Astrocyte (in vitro differentiated cells and primary cell): Measurements from ENCODE around the gene SOCS6. TPM values are rescaled to one million over a fixed set of nuclear protein-coding genes. Genes with fewer than 3 reads are reported as not detected.
A peak's percentile ranks its signal among the peaks of the same experiment; 100 is the strongest.

Source experiments
- DNase-seq: peaks from one replicate; pipeline ENCODE4 v3.0.0-alpha.2; 2010; ENCODE audit warnings: low read depth
- FAIRE-seq: peaks from 2 replicates; lab custom pipeline; 2011; peaks lifted over from hg19 to GRCh38; lab: Jason Lieb, UNC
- H2AFZ ChIP-seq: 2 replicates; pipeline ENCODE4 v1.6.0; 2012; ENCODE audit warnings: low read depth, low read length, inconsistent platforms
- H3K27ac ChIP-seq: 2 replicates; pipeline ENCODE4 v1.5.1; 2011; ENCODE audit warnings: low read depth, low read length, inconsistent platforms
- H3K27me3 ChIP-seq: 2 replicates; pipeline ENCODE4 v1.6.0; 2011; ENCODE audit warnings: low read length, inconsistent platforms; ENCODE audit not compliant: insufficient read depth
- H3K36me3 ChIP-seq: 2 replicates; pipeline ENCODE4 v1.5.1; 2011; ENCODE audit warnings: low read length, inconsistent platforms; ENCODE audit not compliant: insufficient read depth
- H3K4me1 ChIP-seq: 2 replicates; pipeline ENCODE4 v1.5.1; 2011; ENCODE audit warnings: low read length, inconsistent platforms; ENCODE audit not compliant: insufficient read depth
- H3K4me2 ChIP-seq: 2 replicates; pipeline ENCODE4 v1.6.0; 2012; ENCODE audit warnings: low read length, inconsistent platforms
- H3K4me3 ChIP-seq: 2 replicates; pipeline ENCODE4 v1.5.1; 2011; ENCODE audit warnings: low read depth, mild to moderate bottlenecking, low read length, inconsistent platforms; ENCODE audit not compliant: insufficient read depth
- H3K79me2 ChIP-seq: 2 replicates; pipeline ENCODE4 v1.6.0; 2012; ENCODE audit warnings: mild to moderate bottlenecking, low read length, inconsistent platforms; ENCODE audit not compliant: insufficient read depth
- H3K9ac ChIP-seq: 2 replicates; pipeline ENCODE4 v1.6.0; 2012; ENCODE audit warnings: mild to moderate bottlenecking, low read length, inconsistent platforms
- H3K9me3 ChIP-seq: 2 replicates; pipeline ENCODE4 v1.5.1; 2012; ENCODE audit warnings: low read depth, mild to moderate bottlenecking, low read length, inconsistent platforms; ENCODE audit not compliant: insufficient read depth
- H4K20me1 ChIP-seq: 2 replicates; pipeline ENCODE4 v1.6.0; 2012; ENCODE audit warnings: low read length, inconsistent platforms; ENCODE audit not compliant: insufficient read depth
- H3K27ac Mint-ChIP-seq: one replicate; pipeline ENCODE4 v1.8.0; 2021; ENCODE audit warnings: mild to moderate bottlenecking, mixed read lengths; ENCODE audit not compliant: unreplicated experiment
- H3K27me3 Mint-ChIP-seq: one replicate; pipeline ENCODE4 v1.8.0; 2021; ENCODE audit warnings: low read depth, mixed read lengths; ENCODE audit not compliant: unreplicated experiment
- H3K36me3 Mint-ChIP-seq: one replicate; pipeline ENCODE4 v1.8.0; 2021; ENCODE audit warnings: low read depth, mixed read lengths; ENCODE audit not compliant: unreplicated experiment
- H3K4me1 Mint-ChIP-seq: one replicate; pipeline ENCODE4 v1.8.0; 2021; ENCODE audit warnings: low read depth, mixed read lengths; ENCODE audit not compliant: unreplicated experiment
- H3K4me3 Mint-ChIP-seq: one replicate; pipeline ENCODE4 v1.8.0; 2021; ENCODE audit warnings: mild to moderate bottlenecking, moderate library complexity, mixed read lengths; ENCODE audit not compliant: unreplicated experiment
- H3K9me3 Mint-ChIP-seq: one replicate; pipeline ENCODE4 v1.8.0; 2021; ENCODE audit warnings: mild to moderate bottlenecking, mixed read lengths; ENCODE audit not compliant: unreplicated experiment
- CTCF ChIP-seq: IDR thresholded peaks from 2 replicates; pipeline ENCODE4 v1.5.1; 2011; ENCODE audit warnings: low read depth, mild to moderate bottlenecking, inconsistent platforms, low read length, moderate library complexity; ENCODE audit not compliant: insufficient read depth
- EZH2 ChIP-seq: IDR thresholded peaks from 2 replicates; pipeline ENCODE4 v1.6.1; 2012; ENCODE audit warnings: mild to moderate bottlenecking, low read length, inconsistent platforms; ENCODE audit not compliant: insufficient read depth
- total RNA-seq: library from RNA; stranded (reverse); gene quantifications from 2 replicates; pipeline ENCODE4 v1.2.1, GENCODE V29; 2021

Gene SOCS6
- total RNA-seq, 1 donor from 2014 or later: 24.1 TPM

GRCh38 chr18:70362258-70362657, 73.4 kb downstream of the SOCS6 start:
- H3K27ac Mint-ChIP-seq: no peak overlapping the region
- no peak overlapping the region for H3K4me3 ChIP-seq
- no peak for DNase-seq

GRCh38 chr18:70363861-70364260, 75.0 kb downstream of the SOCS6 start:
- H3K27ac Mint-ChIP-seq: no peak overlapping the region
- H3K9ac ChIP-seq: no peak overlapping the region

More at GRCh38 chr18:70362258-70362657, 73.4 kb downstream of the SOCS6 start:
- Histone ChIP-seq H3K4me1 (peaks cover 32% of the 10 kb centered on the region), H3K36me3 (no peaks in the 10 kb centered on the region), H3K27ac (no peak overlapping the region), H3K27me3 (no peaks in the 10 kb centered on the region), H3K4me2 (no peak overlapping the region), H4K20me1 (no peaks in the 10 kb centered on the region), H2AFZ (no peak overlapping the region), H3K79me2 (no peaks in the 10 kb centered on the region), H3K9ac (no peak overlapping the region), H3K9me3 (no peaks in the 10 kb centered on the region)
- H3K27me3 Mint-ChIP-seq: no peaks in the 10 kb centered on the region
- TF ChIP-seq CTCF (no peak), EZH2 (no peak)
- peaks cover 2% of the 10 kb centered on the region for H3K36me3 Mint-ChIP-seq
- H3K9me3 Mint-ChIP-seq: no peaks in the 10 kb centered on the region
- no peak for FAIRE-seq
- H3K4me3 Mint-ChIP-seq: no peak overlapping the region
- H3K4me1 Mint-ChIP-seq: peaks cover 22% of the 10 kb centered on the region

More at GRCh38 chr18:70363861-70364260, 75.0 kb downstream of the SOCS6 start:
- H3K4me3 Mint-ChIP-seq: no peak overlapping the region
- TF ChIP-seq CTCF (no peak), EZH2 (no peak)
- Histone ChIP-seq H3K4me1 (peaks cover 19% of the 10 kb centered on the region), H3K4me3 (no peak overlapping the region), H3K79me2 (no peaks in the 10 kb centered on the region), H3K36me3 (no peaks in the 10 kb centered on the region), H3K27ac (no peak overlapping the region), H2AFZ (no peak overlapping the region), H4K20me1 (no peaks in the 10 kb centered on the region), H3K9me3 (no peaks in the 10 kb centered on the region), H3K4me2 (no peak overlapping the region), H3K27me3 (no peaks in the 10 kb centered on the region)
- peaks cover 15% of the 10 kb centered on the region for H3K4me1 Mint-ChIP-seq
- H3K36me3 Mint-ChIP-seq: no peaks in the 10 kb centered on the region
- no peak for FAIRE-seq
- peak; percentile 53 for DNase-seq
- H3K9me3 Mint-ChIP-seq: no peaks in the 10 kb centered on the region
- H3K27me3 Mint-ChIP-seq: no peaks in the 10 kb centered on the region
